Tibial nerve (tissue), 3 donors: ENCODE results near the gene ERFE.

ENCODE experiments used
- POLR2A ChIP-seq, 2 donors: fragments of 450-650 bp; IDR thresholded peaks; one replicate each; pipeline ENCODE4 v1.6.1; 2017; ENCODE audit warnings: antibody characterized with exemption in 2 of 2, mild to moderate bottlenecking in 2 of 2, moderate library complexity in 2 of 2
- TF ChIP-seq, protein P1 (sequence below), 5 experiments: fragments of 200-600 bp in 3 of 5; fragments of 450-650 bp in 2 of 5; sonication (generic) in 3 of 5; IDR thresholded peaks; one replicate each; pipeline ENCODE4 v1.5.1; 2016 to 2019; ENCODE audit warnings: antibody characterized with exemption in 5 of 5, mild to moderate bottlenecking in 3 of 5, moderate library complexity in 2 of 5

DNA sequence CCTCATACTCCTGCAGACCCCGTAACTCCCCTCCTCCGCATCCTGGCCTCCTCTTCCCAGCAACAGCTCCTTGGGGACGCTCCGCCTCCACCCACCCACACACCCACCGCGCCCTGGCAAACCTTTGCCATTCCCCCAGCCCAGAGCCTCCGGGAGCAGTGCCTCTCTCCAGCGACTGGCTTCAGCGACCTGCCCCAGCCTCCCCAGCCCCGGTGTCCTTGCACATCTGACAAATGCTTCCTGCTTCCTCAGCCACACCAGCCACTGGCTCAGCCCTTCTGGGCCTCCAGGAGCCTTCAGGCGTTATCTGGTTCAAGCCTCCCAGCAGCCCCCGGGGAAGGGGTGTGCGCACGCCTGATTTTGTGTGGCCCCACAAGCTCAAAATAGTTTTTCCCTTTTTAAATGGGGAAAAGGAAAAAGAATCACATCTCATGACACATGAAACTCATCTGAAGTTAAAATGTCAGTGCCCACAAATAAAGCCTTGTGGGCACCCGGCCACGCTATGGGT, 44.4 kb upstream of the ERFE start:
- TF ChIP-seq, protein P1, sequence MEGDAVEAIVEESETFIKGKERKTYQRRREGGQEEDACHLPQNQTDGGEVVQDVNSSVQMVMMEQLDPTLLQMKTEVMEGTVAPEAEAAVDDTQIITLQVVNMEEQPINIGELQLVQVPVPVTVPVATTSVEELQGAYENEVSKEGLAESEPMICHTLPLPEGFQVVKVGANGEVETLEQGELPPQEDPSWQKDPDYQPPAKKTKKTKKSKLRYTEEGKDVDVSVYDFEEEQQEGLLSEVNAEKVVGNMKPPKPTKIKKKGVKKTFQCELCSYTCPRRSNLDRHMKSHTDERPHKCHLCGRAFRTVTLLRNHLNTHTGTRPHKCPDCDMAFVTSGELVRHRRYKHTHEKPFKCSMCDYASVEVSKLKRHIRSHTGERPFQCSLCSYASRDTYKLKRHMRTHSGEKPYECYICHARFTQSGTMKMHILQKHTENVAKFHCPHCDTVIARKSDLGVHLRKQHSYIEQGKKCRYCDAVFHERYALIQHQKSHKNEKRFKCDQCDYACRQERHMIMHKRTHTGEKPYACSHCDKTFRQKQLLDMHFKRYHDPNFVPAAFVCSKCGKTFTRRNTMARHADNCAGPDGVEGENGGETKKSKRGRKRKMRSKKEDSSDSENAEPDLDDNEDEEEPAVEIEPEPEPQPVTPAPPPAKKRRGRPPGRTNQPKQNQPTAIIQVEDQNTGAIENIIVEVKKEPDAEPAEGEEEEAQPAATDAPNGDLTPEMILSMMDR (IDR thresholded peaks at IDR 0.05) = no peak
- TF ChIP-seq POLR2A (IDR thresholded peaks at IDR 0.05) = no peak
